Kidney (tissue), 14 donors: ENCODE measurements around the gene PRRG2. TPM values are rescaled to one million over a fixed set of nuclear protein-coding genes. Genes with fewer than 3 reads are reported as not detected.

Experiments used
- DNase-seq, 5 donors: peaks; one replicate each; pipeline ENCODE4 v3.0.0-alpha.2; 2013 to 2020
- FAIRE-seq: peaks from 2 replicates; lab custom pipeline; 2012; peaks lifted over from hg19 to GRCh38; lab: Jason Lieb, UNC
- H3K27ac ChIP-seq, 2 donors: one replicate each; pipeline ENCODE4 v1.7.0; 2013; ENCODE audit warnings: low read depth in 2 of 2, low read length in 2 of 2, inconsistent platforms in 1 of 2
- H3K27me3 ChIP-seq: one replicate; pipeline ENCODE4 v1.7.1; 2013; ENCODE audit warnings: low read length, inconsistent platforms; ENCODE audit not compliant: control insufficient read depth, insufficient read depth
- H3K36me3 ChIP-seq, 3 donors: one replicate each; pipeline versions ENCODE4 v1.7.0 to v1.7.1; 2013; ENCODE audit warnings: low read length in 3 of 3, control low read depth in 1 of 3, inconsistent platforms in 1 of 3; ENCODE audit not compliant: insufficient read depth in 3 of 3, control insufficient read depth in 2 of 3
- H3K4me1 ChIP-seq, 3 donors: one replicate each; pipeline versions ENCODE4 v1.7.0 to v1.7.1; 2013; ENCODE audit warnings: low read length in 3 of 3, inconsistent platforms in 1 of 3, low read depth in 1 of 3; ENCODE audit not compliant: control insufficient read depth in 2 of 3, insufficient read depth in 2 of 3
- H3K4me3 ChIP-seq, 3 donors: one replicate each; pipeline versions ENCODE4 v1.7.0 to v1.8.1; 2013; ENCODE audit warnings: low read length in 3 of 3, control low read depth in 1 of 3, inconsistent platforms in 1 of 3
- H3K9ac ChIP-seq, 3 donors: one replicate each; pipeline versions ENCODE4 v1.7.0 to v1.7.1; 2013; ENCODE audit warnings: low read length in 3 of 3, control low read depth in 1 of 3, inconsistent platforms in 1 of 3
- H3K9me3 ChIP-seq, 3 donors: one replicate each; pipeline versions ENCODE4 v1.7.0 to v1.7.1; 2013; ENCODE audit warnings: low read length in 3 of 3, control low read depth in 1 of 3, inconsistent platforms in 1 of 3; ENCODE audit not compliant: control insufficient read depth in 2 of 3, insufficient read depth in 1 of 3
- intact Hi-C: fragments of 100-400 bp; cut with DNase I; formaldehyde crosslinking; loops from one replicate; pipeline ENCODE4 v1.11.1; 2022
- polyA plus RNA-seq: library from polyadenylated mRNA; stranded (reverse); fragments of 350-450 nt; fragmentation: Illumina TruSeq; extraction: RNeasy Lipid Tissue Mini Kit (QIAGEN cat#74804); gene quantifications from one replicate; pipeline ENCODE4 v1.2.3, GENCODE V29; 2014; ENCODE audit warnings: low read depth, low replicate concordance; ENCODE audit not compliant: insufficient read depth
- total RNA-seq: library from RNA; stranded (reverse); fragmentation: NEBNext Ultra II Directional; extraction: Animal tissue kit (Norgen Biotek cat#: 25700); gene quantifications from one replicate; pipeline ENCODE4 v1.2.1, GENCODE V29; 2021
- TF ChIP-seq, protein P1 (sequence below): IDR thresholded peaks from 3 replicates; pipeline ENCODE4 v1.5.1; 2012; ENCODE audit warnings: mild to moderate bottlenecking, moderate library complexity, borderline replicate concordance; ENCODE audit not compliant: insufficient read depth; ENCODE audit errors: extremely low read depth
- donor health status: control.
- donor health status: control.
- donor health status: control.
- donor health status: control.
- donor health status: control.
- donor health status: DM: yes; HTN: yes; CAD: no.
- donor health status: Normal renal cell carcinoma (clear cell type).

The PRRG2 gene
- total and polyA plus RNA-seq, 2 donors from 2014 or later: 14.9 to 17.6 TPM

GRCh38 chr19:49590071-49590970 lies 9.2 kb downstream of the PRRG2 start:
- FAIRE-seq: no peak
- peak overlapping the region; percentile 86 to 91 for H3K27ac ChIP-seq
- H3K9me3 ChIP-seq: no peaks in the 10 kb centered on the region
- H3K4me1 ChIP-seq: peaks cover 0 to 15% (median 0%) of the 10 kb centered on the region in 3 donors
- H3K27me3 ChIP-seq: no peaks in the 10 kb centered on the region
- peak; percentile 98 to 99 (median 98) for DNase-seq
- H3K9ac ChIP-seq: peak overlapping the region; percentile 11 to 96 (median 89)
- TF ChIP-seq, protein P1, sequence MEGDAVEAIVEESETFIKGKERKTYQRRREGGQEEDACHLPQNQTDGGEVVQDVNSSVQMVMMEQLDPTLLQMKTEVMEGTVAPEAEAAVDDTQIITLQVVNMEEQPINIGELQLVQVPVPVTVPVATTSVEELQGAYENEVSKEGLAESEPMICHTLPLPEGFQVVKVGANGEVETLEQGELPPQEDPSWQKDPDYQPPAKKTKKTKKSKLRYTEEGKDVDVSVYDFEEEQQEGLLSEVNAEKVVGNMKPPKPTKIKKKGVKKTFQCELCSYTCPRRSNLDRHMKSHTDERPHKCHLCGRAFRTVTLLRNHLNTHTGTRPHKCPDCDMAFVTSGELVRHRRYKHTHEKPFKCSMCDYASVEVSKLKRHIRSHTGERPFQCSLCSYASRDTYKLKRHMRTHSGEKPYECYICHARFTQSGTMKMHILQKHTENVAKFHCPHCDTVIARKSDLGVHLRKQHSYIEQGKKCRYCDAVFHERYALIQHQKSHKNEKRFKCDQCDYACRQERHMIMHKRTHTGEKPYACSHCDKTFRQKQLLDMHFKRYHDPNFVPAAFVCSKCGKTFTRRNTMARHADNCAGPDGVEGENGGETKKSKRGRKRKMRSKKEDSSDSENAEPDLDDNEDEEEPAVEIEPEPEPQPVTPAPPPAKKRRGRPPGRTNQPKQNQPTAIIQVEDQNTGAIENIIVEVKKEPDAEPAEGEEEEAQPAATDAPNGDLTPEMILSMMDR: no peak
- intact Hi-C loops: no loop called here
- peaks cover 0 to 10% (median 0%) of the 10 kb centered on the region in 3 donors for H3K36me3 ChIP-seq
- H3K4me3 ChIP-seq: peak overlapping the region; percentile 50 to 88 (median 79)

DNA sequence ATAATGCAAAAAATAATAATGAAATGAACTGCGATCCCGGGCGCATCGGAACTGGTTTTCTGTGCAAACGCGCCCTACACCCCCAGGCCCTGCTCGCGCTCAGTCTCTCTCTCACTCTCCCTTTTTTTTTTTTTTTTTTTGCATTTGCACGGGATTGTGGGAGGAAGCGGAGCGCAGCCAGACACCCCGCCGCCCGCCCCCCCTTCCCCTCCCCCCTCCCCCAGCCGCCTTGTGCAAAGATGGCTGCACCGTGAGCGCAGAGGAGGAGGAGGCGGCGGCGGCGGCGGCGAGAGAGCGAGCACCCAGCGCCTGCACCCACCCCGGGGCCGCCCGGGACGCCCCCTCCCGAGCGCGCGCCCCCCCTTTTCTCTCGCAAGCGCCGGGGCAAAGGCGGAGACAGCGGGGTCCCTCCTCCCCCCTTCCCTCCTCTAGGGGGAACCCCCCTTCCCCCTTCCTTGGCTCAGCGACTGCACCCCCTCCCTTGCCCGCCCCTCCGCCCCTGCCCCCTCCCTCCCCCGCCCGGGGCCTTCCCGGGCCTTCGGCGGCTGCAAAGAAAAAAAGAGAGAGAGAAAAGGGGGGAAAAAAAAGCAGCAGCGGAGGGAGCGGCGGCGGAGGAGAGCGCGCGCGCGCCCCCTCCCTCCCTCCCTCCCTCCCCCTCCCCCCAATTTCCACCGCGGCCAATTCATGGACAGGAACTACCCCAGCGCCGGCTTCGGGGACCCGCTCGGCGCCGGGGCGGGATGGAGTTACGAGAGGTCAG lies 10.0 kb downstream of the PRRG2 start, which contains the start of gene PRR12:
TSS of gene PRR12 (plus strand) at position 212 of the 760 bp plus-strand sequence. CDS start at position 685, 473 bp downstream.
- TF ChIP-seq, protein P1: no peak
- H3K27ac ChIP-seq: peak within 1 kb of the TSS; percentile 86 to 91
- H3K36me3 ChIP-seq: peaks cover 0 to 10% (median 0%) of the 10 kb centered on the region in 3 donors
- DNase-seq (peak; percentile 76 to 94 (median 89)), FAIRE-seq (no peak)
- intact Hi-C loops: no loop called here
- peak within 1 kb of the TSS; percentile 71 to 88 (median 79) for H3K4me3 ChIP-seq
- no peaks in the 10 kb centered on the region for H3K27me3 ChIP-seq
- peaks cover 0 to 15% (median 0%) of the 10 kb centered on the region in 3 donors for H3K4me1 ChIP-seq
- peak within 1 kb of the TSS; percentile 47 to 96 (median 89) for H3K9ac ChIP-seq
- H3K9me3 ChIP-seq: no peaks in the 10 kb centered on the region

GRCh38 chr19:49591731-49592485 lies 10.8 kb downstream of the PRRG2 start:
- Histone ChIP-seq H3K27me3 (no peaks in the 10 kb centered on the region), H3K27ac (peak overlapping the region; percentile 43 to 47), H3K36me3 (peaks cover 0 to 10% (median 0%) of the 10 kb centered on the region in 3 donors), H3K4me3 (peak overlapping the region; percentile 71 to 79 (median 73)), H3K9me3 (no peaks in the 10 kb centered on the region), H3K4me1 (peaks cover 0 to 15% (median 0%) of the 10 kb centered on the region in 3 donors), H3K9ac (peak overlapping the region; percentile 2 to 62 (median 40))
- FAIRE-seq (no peak), DNase-seq (peak; percentile 51 to 87 (median 64))
- TF ChIP-seq, protein P1: no peak
- intact Hi-C loops: no loop called here
